Neural progenitor cell (in vitro differentiated cells): ENCODE data around the gene MACROD2. TPM values are rescaled to one million over a fixed set of nuclear protein-coding genes. Genes with fewer than 3 reads are reported as not detected.

ENCODE experiments used
- DNase-seq: peaks from one replicate; pipeline ENCODE4 v3.0.0-alpha.2; 2016; ENCODE audit warnings: low spot score
- H2AFZ ChIP-seq: fragments of 200-600 bp; sonication (generic); replicated peaks from 2 replicates; pipeline ENCODE4 v1.6.1; 2016; ENCODE audit warnings: antibody characterized with exemption
- H3F3A ChIP-seq: fragments of 200-600 bp; sonication (generic); 2 replicates; pipeline ENCODE4 v1.6.1; 2016; ENCODE audit warnings: antibody characterized with exemption, low read depth
- H3K27ac ChIP-seq: fragments of 200-600 bp; sonication (generic); 2 replicates; pipeline ENCODE4 v1.5.1; 2016; ENCODE audit warnings: mild to moderate bottlenecking
- H3K27me3 ChIP-seq: fragments of 200-600 bp; sonication (generic); 2 replicates; pipeline ENCODE4 v1.6.1; 2016; ENCODE audit warnings: mild to moderate bottlenecking, moderate library complexity
- H3K36me3 ChIP-seq: fragments of 200-600 bp; sonication (generic); 2 replicates; pipeline ENCODE4 v1.5.1; 2016
- H3K4me1 ChIP-seq: fragments of 200-600 bp; sonication (generic); 2 replicates; pipeline ENCODE4 v1.6.1; 2016; ENCODE audit warnings: mixed run types
- H3K4me2 ChIP-seq: fragments of 200-600 bp; sonication (generic); 2 replicates; pipeline ENCODE4 v1.6.1; 2016
- H3K4me3 ChIP-seq: fragments of 200-600 bp; sonication (generic); 2 replicates; pipeline ENCODE4 v1.5.1; 2016
- H3K79me2 ChIP-seq: fragments of 200-600 bp; sonication (generic); 2 replicates; pipeline ENCODE4 v1.6.1; 2016; ENCODE audit warnings: low read depth
- H3K9ac ChIP-seq: fragments of 200-600 bp; sonication (generic); 2 replicates; pipeline ENCODE4 v1.6.1; 2016
- H3K9me3 ChIP-seq: fragments of 200-600 bp; sonication (generic); 2 replicates; pipeline ENCODE4 v1.5.1; 2016; ENCODE audit warnings: low read depth
- H4K20me1 ChIP-seq: fragments of 200-600 bp; sonication (generic); 2 replicates; pipeline ENCODE4 v1.6.1; 2016; ENCODE audit warnings: low read depth
- H3K27ac Mint-ChIP-seq: 3 replicates; pipeline ENCODE4 v1.8.0; 2021; ENCODE audit warnings: mixed read lengths
- H3K27me3 Mint-ChIP-seq: 2 replicates; pipeline ENCODE4 v1.8.0; 2022; ENCODE audit warnings: low read depth, mild to moderate bottlenecking, inconsistent platforms, moderate library complexity, mixed read lengths; ENCODE audit not compliant: insufficient read depth
- H3K36me3 Mint-ChIP-seq: 3 replicates; pipeline ENCODE4 v1.8.0; 2021; ENCODE audit warnings: mixed read lengths
- H3K4me1 Mint-ChIP-seq: 3 replicates; pipeline ENCODE4 v1.8.0; 2021; ENCODE audit warnings: mixed read lengths
- H3K4me3 Mint-ChIP-seq: 3 replicates; pipeline ENCODE4 v1.8.0; 2021; ENCODE audit warnings: mild to moderate bottlenecking, moderate library complexity, mixed read lengths
- H3K9me3 Mint-ChIP-seq: 3 replicates; pipeline ENCODE4 v1.8.0; 2020; ENCODE audit warnings: mixed read lengths
- CTCF ChIP-seq: fragments of 200-600 bp; sonication (generic); IDR thresholded peaks from 2 replicates; pipeline ENCODE4 v1.5.1; 2017; ENCODE audit warnings: antibody characterized with exemption, mild to moderate bottlenecking
- EZH2 ChIP-seq: fragments of 200-600 bp; sonication (generic); IDR thresholded peaks from 2 replicates; pipeline ENCODE4 v1.6.1; 2017; ENCODE audit warnings: antibody characterized with exemption, mild to moderate bottlenecking, moderate library complexity
- EZH2phosphoT487 ChIP-seq: fragments of 200-600 bp; sonication (generic); IDR thresholded peaks from 2 replicates; pipeline ENCODE4 v1.6.1; 2017; ENCODE audit warnings: antibody characterized with exemption
- total RNA-seq: library from RNA; depleted of rRNA; stranded (reverse); fragments of >200 nt; gene quantifications from 2 replicates; pipeline ENCODE4 v1.2.3, GENCODE V29; 2015; ENCODE audit warnings: low replicate concordance

Gene MACROD2
- total RNA-seq, 1 donor from 2014 or later, result 11.9 TPM

GRCh38 chr20:15485519-15485918 lies 1490.2 kb downstream of the MACROD2 start:
- no peak overlapping the region for H3K27ac Mint-ChIP-seq

GRCh38 chr20:15487030-15487429 lies 1491.7 kb downstream of the MACROD2 start:
- Mint-ChIP-seq H3K27ac (no peak overlapping the region), H3K4me3 (no peak overlapping the region), H3K36me3 (no peaks in the 10 kb centered on the region), H3K4me1 (no peaks in the 10 kb centered on the region), H3K9me3 (peaks cover 4% of the 10 kb centered on the region), H3K27me3 (no peaks in the 10 kb centered on the region)
- no peaks in the 10 kb centered on the region for H3K27me3 ChIP-seq
- TF ChIP-seq EZH2 (no peak), CTCF (no peak), EZH2phosphoT487 (no peak)
- no peaks in the 10 kb centered on the region for H3K9me3 ChIP-seq
- no peak overlapping the region for H3K9ac ChIP-seq
- H2AFZ ChIP-seq, result no peak overlapping the region
- no peaks in the 10 kb centered on the region for H3F3A ChIP-seq
- H3K4me1 ChIP-seq, result no peaks in the 10 kb centered on the region
- no peak for DNase-seq
- no peaks in the 10 kb centered on the region for H3K79me2 ChIP-seq
- H4K20me1 ChIP-seq, result no peaks in the 10 kb centered on the region
- H3K27ac ChIP-seq, result no peak overlapping the region
- no peak overlapping the region for H3K4me2 ChIP-seq
- no peak overlapping the region for H3K4me3 ChIP-seq
- H3K36me3 ChIP-seq, result no peaks in the 10 kb centered on the region

More at GRCh38 chr20:15485519-15485918, 1490.2 kb downstream of the MACROD2 start:
- Mint-ChIP-seq H3K4me1 (no peaks in the 10 kb centered on the region), H3K9me3 (peaks cover 1% of the 10 kb centered on the region), H3K27me3 (no peaks in the 10 kb centered on the region), H3K4me3 (no peak overlapping the region), H3K36me3 (no peaks in the 10 kb centered on the region)
- Histone ChIP-seq H3K9ac (no peak overlapping the region), H3K9me3 (no peaks in the 10 kb centered on the region), H3K4me1 (no peaks in the 10 kb centered on the region), H3K4me2 (no peak overlapping the region), H3K79me2 (no peaks in the 10 kb centered on the region), H4K20me1 (no peaks in the 10 kb centered on the region), H3K36me3 (no peaks in the 10 kb centered on the region), H3K27me3 (no peaks in the 10 kb centered on the region), H3F3A (no peaks in the 10 kb centered on the region), H3K27ac (no peak overlapping the region), H3K4me3 (no peak overlapping the region), H2AFZ (no peak overlapping the region)
- TF ChIP-seq EZH2 (no peak), CTCF (no peak), EZH2phosphoT487 (no peak)
- no peak for DNase-seq

GRCh38 chr20:15487682-15488081 lies 1492.4 kb downstream of the MACROD2 start:
- H3K36me3 ChIP-seq, result no peaks in the 10 kb centered on the region
- H3K4me3 Mint-ChIP-seq, result no peak overlapping the region
- H3K27me3 Mint-ChIP-seq, result no peaks in the 10 kb centered on the region
- peaks cover 4% of the 10 kb centered on the region for H3K9me3 Mint-ChIP-seq
- H3K4me1 ChIP-seq, result no peaks in the 10 kb centered on the region
- no peaks in the 10 kb centered on the region for H3K9me3 ChIP-seq
- H3K27ac ChIP-seq, result no peak overlapping the region
- no peaks in the 10 kb centered on the region for H3K4me1 Mint-ChIP-seq
- no peak overlapping the region for H3K4me3 ChIP-seq
- H3K36me3 Mint-ChIP-seq, result no peaks in the 10 kb centered on the region
- TF ChIP-seq EZH2 (no peak), EZH2phosphoT487 (no peak), CTCF (no peak)
- no peaks in the 10 kb centered on the region for H4K20me1 ChIP-seq
- H3K27ac Mint-ChIP-seq, result no peak overlapping the region
- H2AFZ ChIP-seq, result no peak overlapping the region
- no peak overlapping the region for H3K9ac ChIP-seq
- no peaks in the 10 kb centered on the region for H3K79me2 ChIP-seq
- no peak for DNase-seq
- H3K4me2 ChIP-seq, result no peak overlapping the region
- no peaks in the 10 kb centered on the region for H3F3A ChIP-seq
- H3K27me3 ChIP-seq, result no peaks in the 10 kb centered on the region
